HG02852 (cell line): Measurements from ENCODE around the gene ZDHHC4.
"Not testable (repeated sequence)": the region's sequence is repeated elsewhere in the genome, so short reads cannot be mapped to it uniquely, and the experiment has no call there.

Experiments
- ATAC-seq: cut with Tn5 transposase; IDR thresholded peaks from one replicate; pipeline ENCODE4 v1.9.1; 2021; ENCODE audit warnings: mild to moderate bottlenecking, moderate library complexity; ENCODE audit not compliant: unreplicated experiment

The ZDHHC4 gene

GRCh38 chr7:6631605-6632004, 54.4 kb downstream of the ZDHHC4 start:
- ATAC-seq, result no peak

- ATAC-seq, result no peak
These were observed 56.8 kb downstream of the ZDHHC4 start for GRCh38 chr7:6634021-6634420.

GRCh38 chr7:6634971-6635370, 57.7 kb downstream of the ZDHHC4 start:
- ATAC-seq, result not testable (repeated sequence)

GRCh38 chr7:6636741-6637543, 59.7 kb downstream of the ZDHHC4 start, which contains the start of gene ZNF316:
Gene ZNF316, plus strand, starts transcription at chr7:6637318. Its CDS starts 5,092 bp downstream, at chr7:6642410.
- peak; percentile 61 for ATAC-seq

- ATAC-seq, result peak; percentile 72
These were observed 60.4 kb downstream of the ZDHHC4 start for GRCh38 chr7:6637544-6638229.
